Fibroblast of lung (primary cell): Measurements from ENCODE around the gene WHRN. TPM values are rescaled to one million over a fixed set of nuclear protein-coding genes. Genes with fewer than 3 reads are reported as not detected.

Experiments used
- DNase-seq, 2 donors: peaks; one replicate each; pipeline versions ENCODE4 v3.0.0 to v3.0.0-alpha.2; 2010; ENCODE audit warnings: low read depth in 2 of 2
- H2AFZ ChIP-seq: 2 replicates; pipeline ENCODE4 v1.5.1; 2012; ENCODE audit warnings: low read length, control low read depth, inconsistent platforms
- H3K27ac ChIP-seq: 2 replicates; pipeline ENCODE4 v1.5.1; 2011; ENCODE audit warnings: low read length, control low read depth; ENCODE audit not compliant: insufficient read depth
- H3K27me3 ChIP-seq: 2 replicates; pipeline ENCODE4 v1.5.1; 2011; ENCODE audit warnings: mild to moderate bottlenecking, low read length; ENCODE audit not compliant: control insufficient read depth, insufficient read depth
- H3K36me3 ChIP-seq: 2 replicates; pipeline ENCODE4 v1.5.1; 2011; ENCODE audit warnings: low read length; ENCODE audit not compliant: control insufficient read depth, insufficient read depth
- H3K4me1 ChIP-seq: 2 replicates; pipeline ENCODE4 v1.5.1; 2011; ENCODE audit warnings: low read length; ENCODE audit not compliant: control insufficient read depth, insufficient read depth; ENCODE audit errors: extremely low read depth
- H3K4me2 ChIP-seq: 2 replicates; pipeline ENCODE4 v1.5.1; 2011; ENCODE audit warnings: low read length, control low read depth; ENCODE audit not compliant: insufficient read depth; ENCODE audit errors: extremely low read depth
- H3K4me3 ChIP-seq, 4 experiments: fragments of 200-600 bp in 1 of 4; sonication (generic) in 1 of 4; replicated peaks in 1 of 4; 2 replicates each; pipeline ENCODE4 v1.5.1; 2011 to 2016; ENCODE audit warnings: low read length in 4 of 4, low read depth in 3 of 4, mild to moderate bottlenecking in 3 of 4, control low read depth in 2 of 4, inconsistent platforms in 1 of 4, mixed read lengths in 1 of 4; ENCODE audit not compliant: insufficient read depth in 1 of 4; ENCODE audit errors: control extremely low read depth in 1 of 4
- H3K79me2 ChIP-seq: 2 replicates; pipeline ENCODE4 v1.5.1; 2012; ENCODE audit warnings: mild to moderate bottlenecking, low read length, inconsistent platforms; ENCODE audit not compliant: control insufficient read depth, insufficient read depth
- H3K9ac ChIP-seq: 2 replicates; pipeline ENCODE4 v1.5.1; 2011; ENCODE audit warnings: mild to moderate bottlenecking, low read length, control low read depth; ENCODE audit not compliant: insufficient read depth
- H3K9me3 ChIP-seq: 2 replicates; pipeline ENCODE4 v1.5.1; 2012; ENCODE audit warnings: low read depth, low read length; ENCODE audit not compliant: control insufficient read depth, insufficient read depth
- H4K20me1 ChIP-seq: 2 replicates; pipeline ENCODE4 v1.5.1; 2011; ENCODE audit warnings: low read length; ENCODE audit not compliant: control insufficient read depth, insufficient read depth; ENCODE audit errors: extremely low read depth
- CTCF ChIP-seq, 2 donors: IDR thresholded peaks in 1 of 2; conservative IDR thresholded peaks in 1 of 2; 1 replicate in 1 of 2; 2 replicates in 1 of 2; pipeline ENCODE4 v1.5.1; 2011 to 2012; ENCODE audit warnings: low read length in 2 of 2, control low read depth in 1 of 2, inconsistent platforms in 1 of 2, low read depth in 1 of 2, mild to moderate bottlenecking in 1 of 2
- EZH2 ChIP-seq: IDR thresholded peaks from 2 replicates; pipeline ENCODE4 v1.5.1; 2012; ENCODE audit warnings: low read length, control low read depth, mild to moderate bottlenecking; ENCODE audit errors: missing control alignments
- polyA plus RNA-seq, 2 donors: library from polyadenylated mRNA; depleted of rRNA in 1 of 2; stranded (reverse) in 1 of 2; unstranded in 1 of 2; fragments of >200 nt; gene quantifications; 2 replicates each; pipeline ENCODE4 v1.2.1, GENCODE V29; 2011 to 2012; ENCODE audit warnings: missing spikeins in 1 of 2
- total RNA-seq: library from RNA; depleted of rRNA; stranded (reverse); fragments of >200 nt; gene quantifications from 2 replicates; pipeline ENCODE4 v1.2.1, GENCODE V29; 2014

Gene WHRN
- total and polyA plus RNA-seq, 2 donors (not counting 1 experiment from before 2014, with no cell fraction given) = 0.16 to 1.8 TPM

DNA sequence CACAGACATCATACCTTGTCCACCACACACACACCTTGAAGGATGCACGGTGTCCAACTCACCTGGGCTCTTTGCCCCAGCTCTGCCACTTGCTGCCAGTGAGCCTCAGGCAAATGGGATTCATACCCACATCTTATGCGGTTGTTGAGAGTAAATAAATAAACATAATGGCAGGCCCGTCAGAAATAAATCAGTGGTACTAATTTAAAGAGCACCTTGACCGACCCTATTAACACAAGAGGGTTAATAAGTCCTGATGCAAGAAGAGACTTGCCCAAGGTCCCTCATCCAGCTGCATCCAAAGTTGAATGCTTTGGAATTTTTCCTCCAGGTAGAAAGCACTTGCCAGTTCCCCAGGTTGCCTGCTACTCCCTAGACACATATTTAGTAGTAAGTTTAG is 105.9 kb downstream of the WHRN start:
- no peak overlapping the region for H3K27ac ChIP-seq
- DNase-seq = no peak

GRCh38 chr9:114397848-114398605 is 107.2 kb downstream of the WHRN start:
- Histone ChIP-seq H4K20me1 (no peaks in the 10 kb centered on the region), H3K36me3 (no peaks in the 10 kb centered on the region), H3K9me3 (no peaks in the 10 kb centered on the region), H3K27me3 (no peaks in the 10 kb centered on the region), H3K27ac (peak overlapping the region; percentile 65), H3K9ac (peak overlapping the region; percentile 64), H2AFZ (peak overlapping the region; percentile 78), H3K4me3 (peak overlapping the region; percentile 77 to 83 (median 79)), H3K79me2 (no peaks in the 10 kb centered on the region), H3K4me2 (peak overlapping the region; percentile 86), H3K4me1 (no peaks in the 10 kb centered on the region)
- TF ChIP-seq CTCF (conservative IDR thresholded peaks at IDR 0.05 in 1 of 2, IDR thresholded peaks at IDR 0.05 in 1 of 2; ENCODE audit: low read depth in 1 of 2, low read length in 2 of 2) = no peak
- TF ChIP-seq EZH2 = no peak
- peak; percentile 90 to 93 for DNase-seq

More for the DNA sequence above, 105.9 kb downstream of the WHRN start:
- Histone ChIP-seq H3K9me3 (no peaks in the 10 kb centered on the region), H3K4me1 (no peaks in the 10 kb centered on the region), H3K9ac (no peak overlapping the region), H3K36me3 (no peaks in the 10 kb centered on the region), H3K27me3 (no peaks in the 10 kb centered on the region), H3K79me2 (no peaks in the 10 kb centered on the region), H3K4me2 (no peak overlapping the region), H4K20me1 (no peaks in the 10 kb centered on the region), H3K4me3 (no peak overlapping the region), H2AFZ (no peak overlapping the region)
- TF ChIP-seq CTCF (conservative IDR thresholded peaks at IDR 0.05 in 1 of 2, IDR thresholded peaks at IDR 0.05 in 1 of 2; ENCODE audit: low read depth in 1 of 2, low read length in 2 of 2) (no peak), EZH2 (no peak)

DNA sequence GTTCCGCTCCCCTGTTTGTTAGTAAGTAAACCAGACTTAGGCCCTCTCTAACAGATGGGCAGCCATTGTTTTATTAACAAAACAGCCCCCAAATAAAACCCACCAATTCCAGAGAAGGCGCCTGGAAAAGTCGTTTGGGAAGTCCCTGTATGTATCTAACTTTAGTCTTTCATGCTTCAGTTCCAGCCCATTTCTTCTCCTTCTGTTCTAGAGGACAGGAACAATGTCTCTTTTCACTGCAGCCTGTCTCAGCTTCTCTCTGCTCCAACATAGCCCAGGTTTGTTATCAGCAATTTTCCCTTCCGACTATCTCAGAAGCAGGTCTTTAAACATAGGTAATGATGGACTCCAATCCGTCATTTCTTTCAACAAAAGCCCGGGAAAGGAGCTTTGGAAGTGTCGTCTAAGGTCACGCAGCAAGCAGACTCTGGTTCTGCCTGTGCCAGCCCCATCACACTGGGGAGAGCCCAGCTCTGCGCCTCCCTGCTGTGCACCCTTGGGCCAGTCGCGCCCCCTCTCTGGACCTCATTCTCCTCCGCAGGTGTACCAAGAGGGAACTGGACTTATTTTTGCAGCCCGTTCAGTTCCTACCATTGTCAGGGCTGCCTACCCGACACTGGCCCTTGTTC is 107.9 kb downstream of the WHRN start:
- H4K20me1 ChIP-seq = no peaks in the 10 kb centered on the region
- H3K9ac ChIP-seq = peak overlapping the region; percentile 5
- H3K27ac ChIP-seq = no peak overlapping the region
- peak overlapping the region; percentile 85 for H3K4me2 ChIP-seq
- no peak overlapping the region for H2AFZ ChIP-seq
- H3K4me1 ChIP-seq = no peaks in the 10 kb centered on the region
- TF ChIP-seq EZH2 = no peak
- no peak for TF ChIP-seq CTCF (conservative IDR thresholded peaks at IDR 0.05 in 1 of 2, IDR thresholded peaks at IDR 0.05 in 1 of 2; ENCODE audit: low read depth in 1 of 2, low read length in 2 of 2)
- H3K36me3 ChIP-seq = no peaks in the 10 kb centered on the region
- no peaks in the 10 kb centered on the region for H3K9me3 ChIP-seq
- no peaks in the 10 kb centered on the region for H3K27me3 ChIP-seq
- H3K79me2 ChIP-seq = no peaks in the 10 kb centered on the region
- DNase-seq = peak in 1 of 2 donors; percentile 32
- peak overlapping the region; percentile 31 to 83 (median 79) for H3K4me3 ChIP-seq
